ENCODE measurements around the gene VCPKMT.

The VCPKMT gene

GRCh38 chr14:50063876-50064420 lies 52.4 kb downstream of the VCPKMT start:
- DNase-seq, result peak; percentile 25

DNA sequence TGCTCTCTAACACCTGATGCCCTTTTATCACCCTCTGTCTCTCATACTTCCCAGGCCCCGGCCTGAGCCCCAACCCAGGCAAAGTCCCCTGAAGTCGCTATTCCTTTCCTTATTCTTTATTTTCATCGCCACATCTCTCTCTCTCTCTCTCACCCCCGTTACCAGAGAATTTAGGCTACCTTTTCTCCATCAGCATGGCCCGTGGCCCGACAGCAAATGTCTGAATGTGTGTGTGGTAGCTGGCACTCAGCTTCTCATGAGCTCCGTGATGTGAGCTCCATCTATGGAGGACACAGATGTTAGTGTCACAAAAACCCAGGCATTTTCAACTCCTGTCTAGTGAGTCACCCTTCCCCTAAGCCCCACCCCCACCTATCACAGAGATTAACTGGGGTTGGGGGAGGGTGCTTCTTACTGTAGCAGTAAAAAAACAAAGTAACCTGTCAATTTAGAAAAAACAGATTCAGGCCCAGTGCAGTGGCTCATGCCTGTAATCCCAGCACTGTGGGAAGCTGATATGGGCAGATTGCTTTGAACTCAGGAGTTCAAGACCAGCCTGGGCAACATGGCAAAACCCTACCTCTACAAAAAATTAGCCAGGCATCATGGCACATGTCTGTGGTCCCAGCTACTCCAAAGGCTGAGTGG lies 53.8 kb downstream of the VCPKMT start:
- DNase-seq, result peak; percentile 64

GRCh38 chr14:50061664-50062437 lies 54.5 kb downstream of the VCPKMT start:
- peak; percentile 64 for DNase-seq

GRCh38 chr14:50060871-50061663 lies 55.3 kb downstream of the VCPKMT start:
- DNase-seq, result peak; percentile 44

DNA sequence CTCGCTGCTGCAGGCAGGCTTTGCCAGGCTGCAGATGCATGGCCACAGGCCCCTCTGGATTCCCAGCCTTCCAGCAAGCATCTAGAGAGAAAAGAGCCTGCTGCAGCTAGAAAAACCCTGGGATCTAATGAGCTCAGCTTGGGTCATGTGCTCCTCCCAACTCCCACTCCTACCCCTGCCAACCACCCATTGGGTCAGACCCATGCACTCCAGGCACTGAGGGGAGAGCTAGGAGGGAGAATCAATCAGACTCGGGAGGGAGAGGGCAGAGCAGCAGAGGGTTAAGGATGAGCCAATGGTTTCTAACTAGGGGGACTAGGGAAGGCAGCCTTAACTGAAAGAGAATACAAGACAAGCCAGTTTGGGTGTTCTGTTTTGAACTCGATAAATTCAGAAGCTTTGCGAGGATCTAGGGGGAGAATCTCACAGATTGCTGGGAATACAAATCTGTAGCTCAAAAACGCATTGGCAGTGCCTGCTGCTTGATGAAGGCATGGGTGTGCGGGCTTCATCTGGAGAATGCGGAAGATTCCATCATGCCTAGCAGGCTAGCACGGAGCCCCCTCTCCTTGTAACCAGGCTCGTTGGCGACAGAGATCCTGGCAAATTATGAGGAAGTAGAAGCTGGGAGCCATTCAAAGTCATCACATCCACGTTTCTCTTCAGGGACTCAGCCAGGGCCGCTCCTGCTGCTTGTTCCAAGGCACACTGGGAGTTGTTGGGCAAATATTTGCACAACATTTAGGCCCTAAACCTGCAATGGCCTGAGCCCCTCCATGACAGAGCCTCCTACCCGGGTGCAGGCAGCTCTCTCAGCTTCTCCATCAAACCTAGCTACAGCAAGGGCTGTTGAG lies 56.4 kb downstream of the VCPKMT start:
- DNase-seq, result peak; percentile 23

Measured in activated CD4-positive, CD25-positive, alpha-beta regulatory T cell treated with anti-CD3 and anti-CD28 coated beads, Interleukin-2, amount 50 U/mL, for 72 hours (primary cell).